SK-N-SH (cell line): Measurements from ENCODE around the gene PRND. TPM values are rescaled to one million over a fixed set of nuclear protein-coding genes. Genes with fewer than 3 reads are reported as not detected.
"Not testable (repeated sequence)": the region's sequence is repeated elsewhere in the genome, so short reads cannot be mapped to it uniquely, and the experiment has no call there.

Experiments used
- CTCF ChIA-PET: fragments of 300-600, 350-600 bp; formaldehyde crosslinking; extraction: SDS; loops from one replicate; lab custom pipeline; 2021; lab: Yijun Ruan, JAX
- POLR2A ChIA-PET: fragments of 350-600 bp; sonication (Branson Sonifier 250); formaldehyde crosslinking; extraction: SDS; loops from one replicate; lab custom pipeline; 2020; ENCODE audit warnings: antibody characterized with exemption, inconsistent platforms; lab: Yijun Ruan, JAX
- DNase-seq: peaks from one replicate; pipeline ENCODE4 v3.0.0; 2012
- H2AFZ ChIP-seq: fragments of 200-600 bp; sonication (generic); 2 replicates; pipeline ENCODE4 v1.8.1; 2016; ENCODE audit warnings: antibody characterized with exemption, mild to moderate bottlenecking, low read depth
- H3F3A ChIP-seq: fragments of 200-600 bp; sonication (generic); replicated peaks from 2 replicates; pipeline ENCODE3; 2016; ENCODE audit warnings: antibody characterized with exemption, mild to moderate bottlenecking; ENCODE audit not compliant: insufficient read depth
- H3K27ac ChIP-seq, 2 experiments: fragments of 200-500 bp in 1 of 2; fragments of 200-600 bp in 1 of 2; sonication (Bioruptor generic) in 1 of 2; sonication (generic), shearing (Covaris generic) in 1 of 2; 2 replicates each; pipeline versions ENCODE4 v1.5.1 to v1.6.1; 2014 to 2016; ENCODE audit warnings: low read depth in 2 of 2, inconsistent platforms in 1 of 2, low read length in 1 of 2, mild to moderate bottlenecking in 1 of 2, mixed read lengths in 1 of 2
- H3K27me3 ChIP-seq: fragments of 200-600 bp; sonication (generic), shearing (Covaris generic); 2 replicates; pipeline ENCODE4 v1.6.1; 2016; ENCODE audit warnings: mixed run types; ENCODE audit not compliant: insufficient read depth
- H3K36me3 ChIP-seq, 2 experiments: fragments of 200-500 bp in 1 of 2; fragments of 200-600 bp in 1 of 2; sonication (Bioruptor generic) in 1 of 2; sonication (generic) in 1 of 2; replicated peaks in 1 of 2; 2 replicates each; pipeline versions ENCODE3 to v1.5.1; 2014 to 2016; ENCODE audit warnings: low read length in 1 of 2, mild to moderate bottlenecking in 1 of 2; ENCODE audit not compliant: insufficient read depth in 2 of 2, control insufficient read depth in 1 of 2
- H3K4me1 ChIP-seq, 2 experiments: fragments of 200-500 bp in 1 of 2; fragments of 200-600 bp in 1 of 2; sonication (Bioruptor generic) in 1 of 2; sonication (generic), shearing (Covaris generic) in 1 of 2; 2 replicates each; pipeline versions ENCODE4 v1.5.1 to v1.6.1; 2014 to 2016; ENCODE audit warnings: low read depth in 1 of 2, low read length in 1 of 2, mixed run types in 1 of 2; ENCODE audit not compliant: insufficient read depth in 2 of 2, control insufficient read depth in 1 of 2
- H3K4me2 ChIP-seq: fragments of 200-600 bp; sonication (generic), shearing (Covaris generic); 2 replicates; pipeline ENCODE4 v1.6.1; 2017; ENCODE audit warnings: mixed run types
- H3K4me3 ChIP-seq, 2 experiments: fragments of 200-500 bp in 1 of 2; fragments of 200-600 bp in 1 of 2; sonication (Bioruptor generic) in 1 of 2; sonication (generic), shearing (Covaris generic) in 1 of 2; 2 replicates each; pipeline versions ENCODE4 v1.5.1 to v1.8.1; 2014 to 2016; ENCODE audit warnings: low read depth in 2 of 2, inconsistent platforms in 1 of 2, low read length in 1 of 2, mild to moderate bottlenecking in 1 of 2, mixed read lengths in 1 of 2, moderate library complexity in 1 of 2
- H3K79me2 ChIP-seq: fragments of 200-600 bp; sonication (generic); 2 replicates; pipeline ENCODE4 v1.8.1; 2017; ENCODE audit warnings: mild to moderate bottlenecking; ENCODE audit not compliant: insufficient read depth
- H3K9ac ChIP-seq: fragments of 200-600 bp; sonication (generic); 2 replicates; pipeline ENCODE4 v1.6.1; 2017; ENCODE audit warnings: mixed run types
- H3K9me2 ChIP-seq: fragments of 200-600 bp; sonication (generic); 2 replicates; pipeline ENCODE4 v1.6.1; 2017; ENCODE audit warnings: mixed run types
- H3K9me3 ChIP-seq: fragments of 200-600 bp; sonication (generic); 2 replicates; pipeline ENCODE4 v1.6.1; 2017; ENCODE audit warnings: mixed run types, mild to moderate bottlenecking, moderate library complexity
- H4K20me1 ChIP-seq: fragments of 200-600 bp; sonication (generic); 2 replicates; pipeline ENCODE4 v1.6.1; 2017; ENCODE audit warnings: mild to moderate bottlenecking, mixed run types; ENCODE audit not compliant: insufficient read depth
- CTCF ChIP-seq: fragments of 200-600 bp; sonication (generic); IDR thresholded peaks from 2 replicates; pipeline ENCODE4 v1.6.1; 2017; ENCODE audit warnings: antibody characterized with exemption, mild to moderate bottlenecking, moderate library complexity
- FOSL2 ChIP-seq: IDR thresholded peaks from 2 replicates; pipeline ENCODE4 v1.4.0; 2012; ENCODE audit warnings: low read depth, mild to moderate bottlenecking, moderate library complexity, borderline replicate concordance
- IRF3 ChIP-seq: fragments of 150-350 bp; IDR thresholded peaks from 2 replicates; pipeline ENCODE4 v1.6.1; 2016; ENCODE audit warnings: mild to moderate bottlenecking, low read depth, low read length
- POLR2AphosphoS5 ChIP-seq: IDR thresholded peaks from 2 replicates; pipeline ENCODE4 v1.6.1; 2012; ENCODE audit warnings: low read depth, low read length
- TEAD4 ChIP-seq: IDR thresholded peaks from 2 replicates; pipeline ENCODE4 v1.4.0; 2012; ENCODE audit warnings: mild to moderate bottlenecking, borderline replicate concordance; ENCODE audit not compliant: insufficient read depth
- USF1 ChIP-seq: IDR thresholded peaks from 2 replicates; pipeline ENCODE4 v1.4.0; 2012; ENCODE audit warnings: low read depth, borderline replicate concordance
- WGBS: methylation state at CpG from one replicate; pipeline ENCODE4 v1.1.6; 2017; ENCODE audit warnings: low lambda C conversion rate; 5-methylcytosine and 5-hydroxymethylcytosine counted together
- polyA plus RNA-seq, 3 experiments: library from polyadenylated mRNA; depleted of rRNA; stranded (reverse); fragments of >200 nt; gene quantifications; 2 replicates each; pipeline ENCODE4 v1.2.3, GENCODE V29; 2012

Gene PRND
- polyA plus RNA-seq, 1 of the 3 experiments (the other 2 are of a cell fraction): not detected

- H4K20me1 ChIP-seq, H3K4me2 ChIP-seq, H3K27me3 ChIP-seq, H3K36me3 ChIP-seq, H3F3A ChIP-seq, H3K9me3 ChIP-seq, H3K4me1 ChIP-seq, H3K9me2 ChIP-seq, POLR2A ChIA-PET, H2AFZ ChIP-seq, DNase-seq, H3K79me2 ChIP-seq, H3K27ac ChIP-seq, H3K9ac ChIP-seq: not testable (repeated sequence)
- 65% methylated on average over 11 of the region's 16 CpGs for WGBS
- CTCF ChIA-PET: interaction anchor here (0.9 to 1.8 kb wide), 4 partner anchors 22 to 432 kb away, joined by 3 to 4 read pairs (median 3); no protein-coding TSS in a partner anchor
- H3K4me3 ChIP-seq: peak overlapping the region in 1 of 2 experiments; percentile 32; a peak in 1 of 4 replicates
- TF ChIP-seq CTCF: peak; percentile 30; the same call in 1 of the 2 replicates
Measured at GRCh38 chr20:4759100-4759884, 37.6 kb downstream of the PRND start.

GRCh38 chr20:4763261-4763660 lies 41.6 kb downstream of the PRND start:
- no peaks in the 10 kb centered on the region for H3K9me3 ChIP-seq
- no peaks in the 10 kb centered on the region for H3K79me2 ChIP-seq
- 80% methylated on average over 10 of the region's 10 CpGs for WGBS
- no peaks in the 10 kb centered on the region for H3K36me3 ChIP-seq
- H3K27me3 ChIP-seq: no peaks in the 10 kb centered on the region
- H3K4me1 ChIP-seq: peaks cover 0 to 5% of the 10 kb centered on the region in 2 experiments; a peak in 2 of 4 replicates
- H3F3A ChIP-seq: no peaks in the 10 kb centered on the region
- no peak overlapping the region for H3K27ac ChIP-seq
- H3K4me2 ChIP-seq: no peak overlapping the region
- ChIA-PET CTCF (interaction anchor here (0.6 kb wide), 1 partner anchor 23 kb away, joined by 3 read pairs; no protein-coding TSS in a partner anchor), POLR2A (no interaction called here)
- no peak overlapping the region for H2AFZ ChIP-seq
- no peak overlapping the region for H3K4me3 ChIP-seq
- H3K9ac ChIP-seq: no peak overlapping the region
- H3K9me2 ChIP-seq: no peaks in the 10 kb centered on the region
- no peak for DNase-seq
- no peak for TF ChIP-seq FOSL2
- H4K20me1 ChIP-seq: no peaks in the 10 kb centered on the region

DNA sequence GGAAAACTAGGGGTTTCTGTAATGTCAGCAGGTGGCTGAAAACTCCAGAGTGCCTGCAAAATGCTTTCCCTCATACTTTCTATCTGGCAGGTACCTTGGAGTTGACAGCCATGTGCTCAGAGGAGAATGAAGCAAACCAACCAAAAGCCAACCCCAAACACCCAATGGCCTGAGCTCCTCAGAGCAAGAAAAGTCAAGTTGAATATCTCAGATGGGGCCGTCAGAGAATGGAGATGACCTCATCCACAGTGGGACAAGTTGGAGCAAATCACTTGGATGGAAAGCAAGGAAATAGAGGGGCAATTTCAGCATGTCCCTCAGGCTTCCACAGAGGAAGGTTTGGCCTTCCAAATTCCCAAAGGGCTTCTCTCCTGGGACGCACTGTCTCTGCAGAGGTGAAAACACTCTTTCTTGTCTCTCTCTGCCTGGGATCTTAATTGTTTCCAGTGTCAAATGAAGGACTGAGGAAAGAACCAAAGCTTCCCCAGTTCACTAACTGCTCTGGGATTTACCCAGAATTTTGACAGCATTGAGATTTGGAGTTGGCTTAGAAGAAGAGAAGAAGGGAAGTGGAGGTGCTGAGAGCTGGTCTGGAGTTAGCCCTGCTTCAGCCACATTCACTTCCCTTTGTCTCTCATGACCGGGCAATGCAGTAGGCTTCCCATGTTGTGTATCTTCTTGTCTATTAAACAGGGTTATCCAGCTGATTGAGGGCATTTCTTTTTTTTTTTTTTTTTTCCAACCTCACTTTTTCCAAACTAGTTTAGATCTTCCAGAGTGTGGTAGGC lies 42.2 kb downstream of the PRND start:
- no peak for DNase-seq
- no peaks in the 10 kb centered on the region for H3K9me3 ChIP-seq
- peaks cover 0 to 5% of the 10 kb centered on the region in 2 experiments; a peak in 2 of 4 replicates for H3K4me1 ChIP-seq
- no peak overlapping the region for H3K4me2 ChIP-seq
- no peaks in the 10 kb centered on the region for H3K36me3 ChIP-seq
- no peaks in the 10 kb centered on the region for H3K79me2 ChIP-seq
- ChIA-PET CTCF (interaction anchor here (0.6 to 1.7 kb wide), 4 partner anchors 23 to 337 kb away, joined by 3 to 5 read pairs (median 3); partner anchors contain the start of gene PRND), POLR2A (no interaction called here)
- H3K27me3 ChIP-seq: no peaks in the 10 kb centered on the region
- H2AFZ ChIP-seq: no peak overlapping the region
- H3K4me3 ChIP-seq: no peak overlapping the region
- H4K20me1 ChIP-seq: no peaks in the 10 kb centered on the region
- WGBS: 64% methylated on average over 3 of the region's 3 CpGs
- no peak overlapping the region for H3K9ac ChIP-seq
- TF ChIP-seq IRF3 (no peak), POLR2AphosphoS5 (no peak), TEAD4 (no peak), USF1 (no peak)
- no peaks in the 10 kb centered on the region for H3F3A ChIP-seq
- H3K9me2 ChIP-seq: no peaks in the 10 kb centered on the region
- no peak overlapping the region for H3K27ac ChIP-seq
